Ovary (tissue), 9 donors: ENCODE results near the gene RAB8A. TPM values are rescaled to one million over a fixed set of nuclear protein-coding genes. Genes with fewer than 3 reads are reported as not detected.

Experiments used
- DNase-seq, 5 donors: peaks; one replicate each; pipeline ENCODE4 v3.0.0-alpha.2; 2019 to 2020
- H3K27ac ChIP-seq, 2 donors: fragments of 200-600 bp; one replicate each; pipeline versions ENCODE4 v1.5.1 to v1.8.0; 2019 to 2022
- H3K27me3 ChIP-seq: fragments of 200-600 bp; one replicate; pipeline ENCODE4 v1.8.0; 2022
- H3K36me3 ChIP-seq: fragments of 200-600 bp; sonication (generic); one replicate; pipeline ENCODE4 v1.5.1; 2019
- H3K4me1 ChIP-seq: one replicate; pipeline ENCODE4 v1.8.1; 2013; ENCODE audit warnings: mild to moderate bottlenecking, moderate library complexity; ENCODE audit not compliant: insufficient read depth
- H3K4me3 ChIP-seq: fragments of 200-600 bp; sonication (generic); one replicate; pipeline ENCODE4 v1.5.1; 2017
- H3K9me3 ChIP-seq, 2 donors: fragments of 200-600 bp in 1 of 2; sonication (generic) in 1 of 2; one replicate each; pipeline versions ENCODE4 v1.5.1 to v1.8.1; 2013 to 2019; ENCODE audit warnings: mild to moderate bottlenecking in 1 of 2, moderate library complexity in 1 of 2
- EP300 ChIP-seq: sonication (generic); formaldehyde crosslinking; IDR thresholded peaks from one replicate; pipeline ENCODE4 v1.6.1; 2017; ENCODE audit warnings: antibody characterized with exemption
- POLR2A ChIP-seq: fragments of 450-650 bp; IDR thresholded peaks from one replicate; pipeline ENCODE4 v1.6.1; 2017; ENCODE audit warnings: antibody characterized with exemption, mild to moderate bottlenecking, moderate library complexity
- WGBS, 3 donors: extraction: QIAGEN DNeasy Blood & Tissue Kit in 1 of 3; methylation state at CpG; one replicate each; pipeline versions ENCODE4 v1.1.5 to v1.1.7; 2013 to 2017; 5-methylcytosine and 5-hydroxymethylcytosine counted together
- intact Hi-C, 4 donors: fragments of 100-400 bp; cut with DNase I; formaldehyde crosslinking; loops; one replicate each; pipeline versions ENCODE4 v1.11.0 to v1.15.1; 2022 to 2023
- polyA plus RNA-seq, 2 donors: library from polyadenylated mRNA; stranded (reverse); fragments of 200-250 nt in 1 of 2; fragments of 350-450 nt in 1 of 2; fragmentation: Illumina TruSeq in 1 of 2; extraction: RNeasy Lipid Tissue Mini Kit (QIAGEN cat#74804) in 1 of 2; gene quantifications; one replicate each; pipeline ENCODE4 v1.2.3, GENCODE V29; 2013 to 2014
- total RNA-seq, 7 donors: library from RNA; depleted of rRNA in 2 of 7; stranded (reverse); fragments of >200 nt in 2 of 7; fragmentation: NEBNext Ultra II Directional in 3 of 7; extraction: Animal tissue kit (Norgen Biotek cat#: 25700) in 3 of 7; gene quantifications; one replicate each; pipeline versions ENCODE4 v1.1.0 to v1.2.4, GENCODE V29; 2016 to 2023
- TF ChIP-seq, protein P1 (sequence below), 3 donors: fragments of 450-650 bp in 2 of 3; fragments of 200-600 bp in 1 of 3; IDR thresholded peaks; one replicate each; pipeline versions ENCODE4 v1.5.1 to v1.8.0; 2016 to 2022; ENCODE audit warnings: antibody characterized with exemption in 3 of 3, mild to moderate bottlenecking in 1 of 3
- donor health status: DM: no; HTN: no; CAD: no; lungs with moderate emphysema.
- donor health status: DM: no; HTN: no; CAD: no.
- donor health status: Bipolar disorder and iron deficiency.
- donor health status: DM: yes; HTN: yes; CAD: no.
- donor health status: DM: no; HTN: no; CAD: no.
- donor health status: DM: yes; HTN: yes; CAD: no.

The RAB8A gene
- total and polyA plus RNA-seq, 9 donors: 17.2 to 114 (median 52.9) TPM

DNA sequence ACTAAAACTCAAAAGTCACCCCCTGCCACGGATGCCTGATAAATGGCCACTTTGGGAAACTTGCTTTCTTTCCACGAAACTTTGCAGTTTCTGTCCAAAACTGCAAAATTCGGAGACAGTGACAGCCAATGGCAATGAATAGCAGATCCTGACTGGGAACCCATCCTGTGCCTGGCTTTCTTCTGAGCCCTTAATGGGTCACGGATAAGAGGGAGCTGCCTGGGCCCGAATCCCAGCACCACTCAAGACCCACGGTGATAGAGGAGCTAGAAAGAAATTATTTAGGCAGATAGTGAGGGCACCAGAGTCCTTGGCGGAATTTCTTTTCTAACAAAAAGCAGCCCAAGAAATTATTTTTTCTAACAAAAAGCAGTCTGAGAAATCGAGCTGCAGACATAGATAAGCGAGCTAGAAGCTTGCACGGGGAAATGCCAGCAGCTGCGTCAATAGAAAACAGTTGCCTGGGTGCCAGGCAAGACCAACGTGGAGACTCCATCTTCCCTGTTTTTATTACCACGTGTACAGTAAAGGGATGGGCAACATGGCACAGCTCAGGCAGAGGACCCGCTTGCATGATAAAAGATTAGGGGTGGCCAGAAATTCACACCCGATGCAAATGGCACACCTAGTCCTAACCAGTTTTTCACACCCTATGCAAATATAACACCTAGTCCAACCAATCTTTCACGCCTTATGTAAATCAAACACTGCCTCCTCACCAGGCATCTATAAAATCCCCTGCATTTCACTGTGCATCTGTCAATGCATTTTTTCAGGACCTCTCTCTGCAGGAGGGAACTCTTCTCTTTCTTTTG lies 24.7 kb downstream of the RAB8A start:
- 18 to 40% (median 26%) methylated on average over 16 of the region's 16 CpGs for WGBS, 3 donors
- Histone ChIP-seq H3K4me3 (no peak overlapping the region), H3K27me3 (no peaks in the 10 kb centered on the region), H3K4me1 (peaks cover 2% of the 10 kb centered on the region), H3K9me3 (no peaks in the 10 kb centered on the region), H3K27ac (no peak overlapping the region), H3K36me3 (no peaks in the 10 kb centered on the region)
- no peak for TF ChIP-seq POLR2A
- TF ChIP-seq EP300: no peak
- TF ChIP-seq, protein P1, sequence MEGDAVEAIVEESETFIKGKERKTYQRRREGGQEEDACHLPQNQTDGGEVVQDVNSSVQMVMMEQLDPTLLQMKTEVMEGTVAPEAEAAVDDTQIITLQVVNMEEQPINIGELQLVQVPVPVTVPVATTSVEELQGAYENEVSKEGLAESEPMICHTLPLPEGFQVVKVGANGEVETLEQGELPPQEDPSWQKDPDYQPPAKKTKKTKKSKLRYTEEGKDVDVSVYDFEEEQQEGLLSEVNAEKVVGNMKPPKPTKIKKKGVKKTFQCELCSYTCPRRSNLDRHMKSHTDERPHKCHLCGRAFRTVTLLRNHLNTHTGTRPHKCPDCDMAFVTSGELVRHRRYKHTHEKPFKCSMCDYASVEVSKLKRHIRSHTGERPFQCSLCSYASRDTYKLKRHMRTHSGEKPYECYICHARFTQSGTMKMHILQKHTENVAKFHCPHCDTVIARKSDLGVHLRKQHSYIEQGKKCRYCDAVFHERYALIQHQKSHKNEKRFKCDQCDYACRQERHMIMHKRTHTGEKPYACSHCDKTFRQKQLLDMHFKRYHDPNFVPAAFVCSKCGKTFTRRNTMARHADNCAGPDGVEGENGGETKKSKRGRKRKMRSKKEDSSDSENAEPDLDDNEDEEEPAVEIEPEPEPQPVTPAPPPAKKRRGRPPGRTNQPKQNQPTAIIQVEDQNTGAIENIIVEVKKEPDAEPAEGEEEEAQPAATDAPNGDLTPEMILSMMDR (IDR thresholded peaks at IDR 0.05): no peak
- intact Hi-C loops: no loop called here
- DNase-seq: no peak

DNA sequence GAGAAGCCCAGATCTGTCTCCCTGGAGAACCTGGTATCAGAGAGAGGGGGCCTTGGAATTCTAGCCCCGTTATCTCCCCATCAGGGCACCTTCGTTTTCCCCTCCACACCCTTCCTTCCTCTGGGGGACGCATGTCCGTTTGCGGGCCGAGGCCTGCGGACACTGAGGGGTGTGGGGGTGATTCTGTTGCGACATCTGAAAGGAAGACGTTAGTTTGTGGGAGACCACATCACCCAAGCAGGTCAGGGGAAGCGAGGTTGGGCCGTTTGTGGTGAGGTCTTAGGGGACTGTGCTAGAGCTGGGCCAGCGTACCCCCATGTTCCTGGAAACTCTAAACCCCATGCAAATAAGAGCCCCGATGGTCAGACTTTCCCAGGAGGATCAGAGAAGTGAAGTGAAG lies 28.1 kb downstream of the RAB8A start:
- no peaks in the 10 kb centered on the region for H3K9me3 ChIP-seq
- intact Hi-C loops: no loop called here
- H3K4me3 ChIP-seq: no peak overlapping the region
- WGBS, 3 donors: 71 to 81% (median 80%) methylated on average over 13 of the region's 13 CpGs
- H3K4me1 ChIP-seq: peaks cover 2% of the 10 kb centered on the region
- no peaks in the 10 kb centered on the region for H3K36me3 ChIP-seq
- DNase-seq: no peak
- TF ChIP-seq EP300: no peak
- TF ChIP-seq, protein P1 (IDR thresholded peaks at IDR 0.05): no peak
- no peak for TF ChIP-seq POLR2A
- no peak overlapping the region for H3K27ac ChIP-seq
- no peaks in the 10 kb centered on the region for H3K27me3 ChIP-seq

DNA sequence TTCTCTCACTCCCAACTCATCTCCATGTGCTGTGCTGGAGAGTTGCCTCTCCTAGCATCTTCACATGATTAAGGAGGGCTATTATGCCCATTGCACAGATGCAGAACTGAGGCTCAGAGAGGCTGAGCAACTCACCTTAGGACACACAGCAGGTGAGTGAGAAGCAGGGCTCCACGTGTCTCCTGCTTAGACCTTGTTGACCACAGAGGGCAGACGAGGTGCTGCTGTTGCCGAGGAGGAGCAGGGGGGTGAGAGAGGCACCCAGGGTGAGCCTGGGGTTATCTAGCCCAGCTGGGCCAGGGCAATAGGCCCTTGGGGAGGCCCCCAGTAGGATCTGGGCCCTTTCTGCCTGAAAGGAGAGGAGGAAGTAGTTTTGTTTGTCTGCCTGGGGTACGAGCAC lies 29.4 kb downstream of the RAB8A start:
- Histone ChIP-seq H3K4me3 (no peak overlapping the region), H3K36me3 (no peaks in the 10 kb centered on the region), H3K27me3 (no peaks in the 10 kb centered on the region), H3K9me3 (no peaks in the 10 kb centered on the region), H3K4me1 (peaks cover 2% of the 10 kb centered on the region), H3K27ac (no peak overlapping the region)
- 48 to 57% (median 51%) methylated on average over 4 of the region's 4 CpGs for WGBS, 3 donors
- no peak for DNase-seq
- intact Hi-C loops: no loop called here
- TF ChIP-seq, protein P1 (IDR thresholded peaks at IDR 0.05): no peak
- no peak for TF ChIP-seq EP300
- TF ChIP-seq POLR2A: no peak

DNA sequence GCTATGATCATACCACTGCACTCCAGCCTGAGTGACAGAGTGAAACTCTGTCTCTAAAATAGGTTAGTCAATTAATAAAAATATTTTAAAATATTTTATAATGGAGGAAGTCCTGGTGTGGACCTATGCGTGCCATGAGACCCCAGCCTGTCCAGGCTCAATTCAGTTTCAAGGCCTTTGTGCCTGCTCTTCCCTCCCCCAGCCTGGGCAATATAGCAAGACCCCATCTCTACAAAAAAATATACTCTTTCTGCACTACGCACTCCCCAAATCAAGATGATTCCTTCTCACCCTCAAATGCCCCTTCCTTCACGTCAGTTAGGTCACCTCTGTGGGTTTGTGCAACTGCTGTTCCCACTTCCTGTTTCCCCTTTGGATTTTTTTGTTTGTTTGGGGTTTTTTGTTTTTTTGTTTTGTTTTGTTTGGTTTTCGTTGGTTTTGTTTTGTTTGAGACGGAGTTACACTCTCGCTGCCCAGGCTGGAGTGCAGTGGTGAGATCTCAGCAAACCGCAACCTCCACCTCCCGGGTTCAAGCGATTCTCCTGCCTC lies 30.4 kb downstream of the RAB8A start:
- Histone ChIP-seq H3K27me3 (no peaks in the 10 kb centered on the region), H3K4me3 (no peak overlapping the region), H3K4me1 (no peaks in the 10 kb centered on the region), H3K27ac (no peak overlapping the region), H3K36me3 (no peaks in the 10 kb centered on the region), H3K9me3 (no peaks in the 10 kb centered on the region)
- TF ChIP-seq POLR2A (no peak), EP300 (no peak)
- TF ChIP-seq, protein P1 (IDR thresholded peaks at IDR 0.05): no peak
- WGBS, 3 donors: 76 to 80% (median 78%) methylated on average over 9 of the region's 9 CpGs
- intact Hi-C loops: no loop called here
- DNase-seq: no peak
